HFF-Myc (cell line): ENCODE data around the gene ARSB.

Experiments
- DNase-seq: peaks from one replicate; pipeline ENCODE4 v3.0.0-alpha.2; 2011; ENCODE audit warnings: low read depth; ENCODE audit errors: extremely low read depth
- H3K4me3 ChIP-seq: replicated peaks from 2 replicates; pipeline ENCODE4 v1.5.1; 2011; ENCODE audit warnings: low read depth, mild to moderate bottlenecking, control low read depth, low read length
- CTCF ChIP-seq: IDR thresholded peaks from 2 replicates; pipeline ENCODE4 v1.5.1; 2012; ENCODE audit warnings: mild to moderate bottlenecking, low read depth, low read length, control low read depth; ENCODE audit errors: missing control alignments

Gene ARSB

GRCh38 chr5:78810098-78810920 is 174.8 kb downstream of the ARSB start:
- DNase-seq: no peak

GRCh38 chr5:78809444-78809843 is 175.7 kb downstream of the ARSB start:
- TF ChIP-seq CTCF: no peak
- no peak for DNase-seq

More at GRCh38 chr5:78810098-78810920, 174.8 kb downstream of the ARSB start:
- no peak overlapping the region for H3K4me3 ChIP-seq
- no peak for TF ChIP-seq CTCF

GRCh38 chr5:78808818-78809217 is 176.3 kb downstream of the ARSB start:
- no peak overlapping the region for H3K4me3 ChIP-seq
- no peak for TF ChIP-seq CTCF
- no peak for DNase-seq

More at GRCh38 chr5:78809444-78809843, 175.7 kb downstream of the ARSB start:
- H3K4me3 ChIP-seq: no peak overlapping the region

- no peak for DNase-seq
- TF ChIP-seq CTCF: no peak
- H3K4me3 ChIP-seq: no peak overlapping the region
Measured at GRCh38 chr5:78808380-78808779, 176.7 kb downstream of the ARSB start.

- peak; percentile 92 for DNase-seq
- H3K4me3 ChIP-seq: no peak overlapping the region
- no peak for TF ChIP-seq CTCF
Measured at GRCh38 chr5:78806544-78806943, 178.6 kb downstream of the ARSB start.

- no peak for TF ChIP-seq CTCF
- H3K4me3 ChIP-seq: no peak overlapping the region
- DNase-seq: no peak
Measured at GRCh38 chr5:78805474-78806124, 179.5 kb downstream of the ARSB start.

GRCh38 chr5:78804995-78805394 is 180.1 kb downstream of the ARSB start:
- no peak overlapping the region for H3K4me3 ChIP-seq
- no peak for DNase-seq
- TF ChIP-seq CTCF: no peak
